K562 (cell line): Measurements from ENCODE around the gene NOSIP.

Source experiments
- ARHGAP35 ChIP-seq: fragments of 450-650 bp; IDR thresholded peaks from 2 replicates; pipeline ENCODE4 v1.6.1; 2018; ENCODE audit not compliant: partially characterized antibody
- CBX8 ChIP-seq: fragments of 200-600 bp; sonication (generic); IDR thresholded peaks from 2 replicates; pipeline ENCODE4 v1.6.1; 2012; ENCODE audit warnings: borderline replicate concordance, mixed run types, low read depth, mild to moderate bottlenecking, moderate library complexity, mixed read lengths, low read length, control low read depth, inconsistent platforms; ENCODE audit not compliant: poor library complexity, severe bottlenecking; ENCODE audit errors: extremely low read depth
- CTCF ChIP-seq, 3 experiments: IDR thresholded peaks in 2 of 3; conservative IDR thresholded peaks in 1 of 3; 2 replicates each; pipeline ENCODE4 v1.5.1; 2011 to 2012; ENCODE audit warnings: low read length in 3 of 3, mild to moderate bottlenecking in 3 of 3, control low read depth in 2 of 3, improper control_type of control experiment in 1 of 3, inconsistent platforms in 1 of 3, low read depth in 1 of 3, mixed read lengths in 1 of 3, moderate library complexity in 1 of 3; ENCODE audit not compliant: insufficient read depth in 2 of 3
- FOXJ2 ChIP-seq: fragments of 200-800 bp; sonication (Bioruptor generic); IDR thresholded peaks from 2 replicates; pipeline ENCODE4 v1.6.1; 2016; ENCODE audit warnings: missing genetic modification characterization, missing compliant biosample characterization
- POLR2A ChIP-seq: fragments of 450-650 bp; conservative IDR thresholded peaks from 2 replicates; pipeline ENCODE4 v1.6.1; 2016
- ZNF274 ChIP-seq: IDR thresholded peaks from 2 replicates; pipeline ENCODE4 v1.6.1; 2011; ENCODE audit warnings: low read depth, mild to moderate bottlenecking, low read length, moderate library complexity, borderline replicate concordance
- TF ChIP-seq, protein P1 (sequence below), 3 experiments: fragments of 200-800 bp in 1 of 3; fragments of 250-450 bp in 1 of 3; fragments of 450-650 bp in 1 of 3; sonication (Bioruptor Pico) in 1 of 3; sonication (Bioruptor generic) in 1 of 3; formaldehyde crosslinking in 1 of 3; IDR thresholded peaks; 2 replicates each; pipeline versions ENCODE4 v1.6.1 to v1.8.0; 2016 to 2022; ENCODE audit warnings: mild to moderate bottlenecking in 2 of 3, missing genetic modification characterization in 2 of 3, missing compliant biosample characterization in 1 of 3, moderate library complexity in 1 of 3

DNA sequence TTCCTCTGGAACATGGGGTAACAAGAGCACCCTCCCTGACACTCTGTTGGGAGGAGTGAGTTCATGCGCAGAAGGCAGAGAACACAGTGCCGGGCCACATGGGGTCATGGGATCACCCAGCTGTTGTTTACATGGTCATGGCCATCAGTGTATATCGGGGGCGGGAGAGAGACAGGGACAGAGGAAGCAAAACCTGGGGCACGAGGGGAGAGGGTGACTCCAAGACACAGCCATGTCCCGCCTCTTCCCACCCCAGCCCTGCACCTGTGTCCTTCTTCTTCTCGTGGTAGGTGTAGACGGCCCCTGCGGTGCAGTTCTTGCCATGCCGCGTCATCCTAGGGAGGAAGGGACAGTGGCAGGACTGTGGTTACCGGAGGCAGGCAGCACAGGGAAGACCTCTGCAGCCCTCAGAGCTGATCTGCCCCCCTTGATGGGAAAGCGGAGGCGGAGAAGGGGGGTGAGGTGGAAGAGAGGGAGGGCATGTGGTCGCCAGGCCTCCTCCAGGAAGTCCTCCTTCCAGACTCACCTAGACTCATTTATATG is 19.9 kb downstream of the NOSIP start:
- TF ChIP-seq POLR2A: no peak
- TF ChIP-seq CBX8: no peak
- TF ChIP-seq, protein P1, sequence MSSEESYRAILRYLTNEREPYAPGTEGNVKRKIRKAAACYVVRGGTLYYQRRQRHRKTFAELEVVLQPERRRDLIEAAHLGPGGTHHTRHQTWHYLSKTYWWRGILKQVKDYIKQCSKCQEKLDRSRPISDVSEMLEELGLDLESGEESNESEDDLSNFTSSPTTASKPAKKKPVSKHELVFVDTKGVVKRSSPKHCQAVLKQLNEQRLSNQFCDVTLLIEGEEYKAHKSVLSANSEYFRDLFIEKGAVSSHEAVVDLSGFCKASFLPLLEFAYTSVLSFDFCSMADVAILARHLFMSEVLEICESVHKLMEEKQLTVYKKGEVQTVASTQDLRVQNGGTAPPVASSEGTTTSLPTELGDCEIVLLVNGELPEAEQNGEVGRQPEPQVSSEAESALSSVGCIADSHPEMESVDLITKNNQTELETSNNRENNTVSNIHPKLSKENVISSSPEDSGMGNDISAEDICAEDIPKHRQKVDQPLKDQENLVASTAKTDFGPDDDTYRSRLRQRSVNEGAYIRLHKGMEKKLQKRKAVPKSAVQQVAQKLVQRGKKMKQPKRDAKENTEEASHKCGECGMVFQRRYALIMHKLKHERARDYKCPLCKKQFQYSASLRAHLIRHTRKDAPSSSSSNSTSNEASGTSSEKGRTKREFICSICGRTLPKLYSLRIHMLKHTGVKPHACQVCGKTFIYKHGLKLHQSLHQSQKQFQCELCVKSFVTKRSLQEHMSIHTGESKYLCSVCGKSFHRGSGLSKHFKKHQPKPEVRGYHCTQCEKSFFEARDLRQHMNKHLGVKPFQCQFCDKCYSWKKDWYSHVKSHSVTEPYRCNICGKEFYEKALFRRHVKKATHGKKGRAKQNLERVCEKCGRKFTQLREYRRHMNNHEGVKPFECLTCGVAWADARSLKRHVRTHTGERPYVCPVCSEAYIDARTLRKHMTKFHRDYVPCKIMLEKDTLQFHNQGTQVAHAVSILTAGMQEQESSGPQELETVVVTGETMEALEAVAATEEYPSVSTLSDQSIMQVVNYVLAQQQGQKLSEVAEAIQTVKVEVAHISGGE (CRISPR knock-in tag; IDR thresholded peaks at IDR 0.05): no peak
- no peak for TF ChIP-seq ARHGAP35
- TF ChIP-seq CTCF (IDR thresholded peaks at IDR 0.05 in 2 of 3, conservative IDR thresholded peaks at IDR 0.05 in 1 of 3; ENCODE audit: insufficient read depth in 2 of 3, low read depth in 1 of 3, low read length in 3 of 3): no peak
- no peak for TF ChIP-seq FOXJ2 (tag)
- TF ChIP-seq ZNF274: no peak
